ENCODE measurements around the gene GZMH.

Gene GZMH

DNA sequence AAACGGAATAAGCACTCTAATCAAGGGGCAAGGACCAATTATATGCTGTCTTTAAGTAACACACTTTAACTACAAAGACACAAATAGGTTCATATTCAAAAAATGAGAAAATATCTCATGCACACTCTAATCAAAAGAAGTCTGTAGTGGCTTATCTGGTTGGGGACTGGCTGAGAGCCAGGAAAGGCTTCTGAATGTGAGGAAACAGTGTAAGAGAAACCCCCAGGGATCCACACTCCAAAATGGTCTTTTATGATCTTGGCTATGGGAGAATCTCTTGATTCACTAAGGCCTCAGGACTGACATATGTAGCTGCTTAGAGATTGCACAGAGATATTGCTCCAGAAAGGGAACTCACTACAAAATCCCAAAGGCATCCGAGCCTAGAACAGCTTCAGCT lies 43.7 kb downstream of the GZMH start:
- Mint-ChIP-seq H3K27me3 (peaks cover 4% of the 10 kb centered on the region), H3K4me3 (no peak overlapping the region), H3K27ac (no peak overlapping the region), H3K4me1 (ENCODE audit: low read depth) (no peaks in the 10 kb centered on the region), H3K9me3 (peaks cover 26% of the 10 kb centered on the region), H3K36me3 (ENCODE audit: low read depth) (no peaks in the 10 kb centered on the region)
- no peak for DNase-seq

- Mint-ChIP-seq H3K9me3 (peaks cover 26% of the 10 kb centered on the region), H3K36me3 (ENCODE audit: low read depth) (no peaks in the 10 kb centered on the region), H3K27me3 (peaks cover 14% of the 10 kb centered on the region), H3K4me3 (no peak overlapping the region), H3K4me1 (ENCODE audit: low read depth) (no peaks in the 10 kb centered on the region), H3K27ac (no peak overlapping the region)
- DNase-seq, result no peak
These were observed 46.0 kb downstream of the GZMH start for GRCh38 chr14:24563505-24563904.

- Mint-ChIP-seq H3K4me1 (ENCODE audit: low read depth) (no peaks in the 10 kb centered on the region), H3K36me3 (ENCODE audit: low read depth) (no peaks in the 10 kb centered on the region), H3K9me3 (peaks cover 6% of the 10 kb centered on the region), H3K4me3 (no peak overlapping the region), H3K27me3 (peaks cover 18% of the 10 kb centered on the region), H3K27ac (no peak overlapping the region)
- no peak for DNase-seq
These were observed 52.7 kb downstream of the GZMH start for GRCh38 chr14:24556756-24557155.
